Trophoblast cell (in vitro differentiated cells and primary cell): ENCODE measurements around the gene SERP2.
A peak's percentile ranks its signal among the peaks of the same experiment; 100 is the strongest.

Experiments
- DNase-seq, 2 donors: peaks; one replicate each; pipeline ENCODE4 v3.0.0-alpha.2; 2016
- H2AFZ ChIP-seq: 2 replicates; pipeline ENCODE4 v1.6.1; 2013; ENCODE audit warnings: low read length, moderate library complexity, mild to moderate bottlenecking; ENCODE audit not compliant: insufficient read depth, poor library complexity
- H2AK5ac ChIP-seq: 2 replicates; pipeline ENCODE4 v1.6.1; 2013; ENCODE audit warnings: mild to moderate bottlenecking, low read length
- H2BK120ac ChIP-seq: 2 replicates; pipeline ENCODE4 v1.6.1; 2013; ENCODE audit warnings: low read length, mild to moderate bottlenecking, moderate library complexity; ENCODE audit not compliant: insufficient read depth, poor library complexity
- H2BK12ac ChIP-seq: 2 replicates; pipeline ENCODE4 v1.6.1; 2013; ENCODE audit warnings: mild to moderate bottlenecking, low read length, moderate library complexity
- H2BK5ac ChIP-seq: 2 replicates; pipeline ENCODE4 v1.6.1; 2013; ENCODE audit warnings: low read length, low read depth, moderate library complexity, mild to moderate bottlenecking; ENCODE audit not compliant: poor library complexity
- H3K14ac ChIP-seq: 2 replicates; pipeline ENCODE4 v1.6.1; 2013; ENCODE audit warnings: mild to moderate bottlenecking, low read length
- H3K18ac ChIP-seq: 2 replicates; pipeline ENCODE4 v1.6.1; 2013; ENCODE audit warnings: mild to moderate bottlenecking, low read length
- H3K23ac ChIP-seq: 2 replicates; pipeline ENCODE4 v1.6.1; 2013; ENCODE audit warnings: low read length
- H3K27ac ChIP-seq: 2 replicates; pipeline ENCODE4 v1.5.1; 2013; ENCODE audit warnings: low read depth, mild to moderate bottlenecking, inconsistent platforms, low read length, moderate library complexity
- H3K27me3 ChIP-seq: 2 replicates; pipeline ENCODE4 v1.6.1; 2013; ENCODE audit warnings: inconsistent platforms, mild to moderate bottlenecking, low read length, moderate library complexity; ENCODE audit not compliant: insufficient read depth
- H3K36me3 ChIP-seq, 2 experiments: 1 replicate in 1 of 2; 2 replicates in 1 of 2; pipeline ENCODE4 v1.6.1; 2013; ENCODE audit warnings: low read length in 2 of 2, mild to moderate bottlenecking in 2 of 2, moderate library complexity in 1 of 2; ENCODE audit not compliant: insufficient read depth in 2 of 2, control insufficient read depth in 1 of 2
- H3K4ac ChIP-seq: 2 replicates; pipeline ENCODE4 v1.6.1; 2013; ENCODE audit warnings: low read depth, mild to moderate bottlenecking, low read length, moderate library complexity
- H3K4me1 ChIP-seq, 2 experiments: 1 replicate in 1 of 2; 2 replicates in 1 of 2; pipeline ENCODE4 v1.6.1; 2013; ENCODE audit warnings: low read length in 2 of 2, mild to moderate bottlenecking in 2 of 2, moderate library complexity in 1 of 2; ENCODE audit not compliant: insufficient read depth in 2 of 2, control insufficient read depth in 1 of 2
- H3K4me2 ChIP-seq: 2 replicates; pipeline ENCODE4 v1.6.1; 2013; ENCODE audit warnings: inconsistent platforms, mild to moderate bottlenecking, low read length, moderate library complexity
- H3K4me3 ChIP-seq: 2 replicates; pipeline ENCODE4 v1.5.1; 2013; ENCODE audit warnings: mild to moderate bottlenecking, low read depth, low read length, inconsistent platforms
- H3K79me1 ChIP-seq: one replicate; pipeline ENCODE4 v1.6.1; 2013; ENCODE audit warnings: low read length
- H3K79me2 ChIP-seq: 2 replicates; pipeline ENCODE4 v1.6.1; 2013; ENCODE audit warnings: low read length, mild to moderate bottlenecking; ENCODE audit not compliant: control insufficient read depth, insufficient read depth, poor library complexity
- H3K9ac ChIP-seq: 2 replicates; pipeline ENCODE4 v1.6.1; 2013; ENCODE audit warnings: mild to moderate bottlenecking, low read length
- H3K9me3 ChIP-seq: 2 replicates; pipeline ENCODE4 v1.6.1; 2013; ENCODE audit warnings: low read depth, mild to moderate bottlenecking, control low read depth, inconsistent platforms, low read length; ENCODE audit not compliant: insufficient read depth
- H4K12ac ChIP-seq: 2 replicates; pipeline ENCODE4 v1.6.1; 2013; ENCODE audit warnings: low read depth, mild to moderate bottlenecking, low read length, moderate library complexity
- H4K8ac ChIP-seq: 2 replicates; pipeline ENCODE4 v1.6.1; 2013; ENCODE audit warnings: low read depth, mild to moderate bottlenecking, low read length, moderate library complexity
- H4K91ac ChIP-seq: one replicate; pipeline ENCODE4 v1.6.1; 2013; ENCODE audit warnings: low read depth, mild to moderate bottlenecking, low read length, moderate library complexity
- WGBS: extraction: QIAGEN DNeasy Blood & Tissue Kit; methylation state at CpG from one replicate; pipeline ENCODE4 v1.1.7; 2013; ENCODE audit warnings: missing lambda C conversion rate; ENCODE audit not compliant: insufficient read length, insufficient coverage; ENCODE audit errors: extremely low coverage; 5-methylcytosine and 5-hydroxymethylcytosine counted together

The SERP2 gene

DNA sequence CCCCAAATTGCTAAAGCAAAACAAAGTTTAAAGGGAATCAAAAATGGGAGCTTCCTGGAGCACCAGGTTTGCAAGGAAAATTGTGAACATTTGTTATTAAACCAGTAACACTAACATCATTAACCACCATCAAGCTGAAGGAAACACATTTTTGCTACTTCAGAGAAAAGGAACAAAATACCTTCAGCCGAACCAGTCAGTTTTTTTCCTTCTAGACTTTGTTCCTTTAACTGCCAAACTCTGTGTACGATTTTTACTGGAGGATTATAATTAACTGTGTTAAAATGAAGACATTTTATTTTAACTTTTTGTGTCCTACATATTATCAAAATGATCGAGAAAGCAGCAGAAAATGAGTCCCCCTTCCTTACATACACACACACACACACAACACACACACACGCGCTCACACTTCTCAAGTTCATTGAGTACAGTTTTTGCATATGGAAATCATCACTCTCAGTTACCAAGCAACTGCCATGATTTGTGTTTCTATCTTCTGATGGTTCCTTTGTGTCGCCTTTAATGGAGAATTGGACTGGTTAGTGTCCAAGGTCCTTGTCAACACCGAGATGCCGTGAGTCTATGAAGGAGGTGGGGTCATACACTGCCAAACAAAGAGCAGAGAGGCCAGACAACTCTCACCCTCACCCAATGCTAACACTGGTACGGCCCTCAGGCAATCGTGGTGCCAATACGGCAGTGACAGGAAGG, 9.8 kb upstream of the SERP2 start:
- Histone ChIP-seq H3K9ac (no peak overlapping the region), H4K12ac (no peak overlapping the region), H2AK5ac (peak overlapping the region; percentile 60), H4K91ac (peak overlapping the region; percentile 70), H3K27me3 (no peaks in the 10 kb centered on the region), H3K4me3 (no peak overlapping the region), H4K8ac (no peak overlapping the region), H3K18ac (peak overlapping the region; percentile 84), H2BK120ac (peak overlapping the region; percentile 10), H3K14ac (peak overlapping the region; percentile 76), H3K27ac (peak overlapping the region; percentile 28), H3K4me1 (peaks cover 19 to 25% of the 10 kb centered on the region in 2 experiments), H2BK5ac (peak overlapping the region; percentile 42), H3K4me2 (no peak overlapping the region), H3K79me2 (no peaks in the 10 kb centered on the region), H3K79me1 (peaks cover 11% of the 10 kb centered on the region), H2AFZ (no peak overlapping the region), H3K36me3 (no peaks in the 10 kb centered on the region), H3K4ac (no peak overlapping the region), H3K23ac (no peak overlapping the region), H3K9me3 (no peaks in the 10 kb centered on the region), H2BK12ac (peak overlapping the region; percentile 97)
- no CpG with 5 or more reads among the region's 11 CpGs for WGBS
- DNase-seq, result no peak

DNA sequence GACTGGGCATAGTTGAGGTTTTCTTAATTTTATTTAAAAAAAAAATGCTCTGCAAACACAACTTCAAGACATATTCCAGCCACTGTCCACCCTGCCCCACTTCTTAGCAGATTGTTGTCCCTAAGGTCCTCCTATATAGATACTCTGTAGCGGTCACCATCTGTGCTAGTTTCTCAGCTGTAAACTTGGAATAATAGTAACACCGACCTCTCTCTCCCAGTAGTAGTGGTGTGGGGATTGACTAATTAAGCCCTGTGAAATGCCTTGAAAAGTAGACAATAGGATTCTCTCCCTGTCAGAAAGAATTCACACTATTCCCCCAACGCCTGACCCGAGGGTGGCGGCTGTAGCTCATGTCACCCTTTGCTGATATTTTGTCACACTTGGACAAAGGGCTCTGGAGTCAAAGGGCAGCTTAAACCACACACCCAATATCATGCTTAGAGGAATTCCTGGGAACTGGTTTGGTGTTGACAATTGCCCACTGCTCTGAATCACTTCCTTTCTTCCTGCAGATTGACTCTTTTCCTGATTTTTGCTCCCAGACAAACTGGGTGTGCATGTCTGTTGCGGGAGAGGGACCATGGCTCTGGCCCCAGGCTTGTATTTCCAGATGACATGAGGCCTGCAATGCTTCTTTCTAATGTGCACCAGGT, 9.2 kb upstream of the SERP2 start:
- peaks cover 19 to 25% of the 10 kb centered on the region in 2 experiments for H3K4me1 ChIP-seq
- no peaks in the 10 kb centered on the region for H3K9me3 ChIP-seq
- peak overlapping the region; percentile 73 for H3K27ac ChIP-seq
- no peak overlapping the region for H3K23ac ChIP-seq
- peak overlapping the region; percentile 17 for H3K4me2 ChIP-seq
- no peak overlapping the region for H2AK5ac ChIP-seq
- peak overlapping the region; percentile 84 for H3K18ac ChIP-seq
- no CpG with 5 or more reads among the region's 6 CpGs for WGBS
- H3K27me3 ChIP-seq, result no peaks in the 10 kb centered on the region
- no peak overlapping the region for H3K9ac ChIP-seq
- H2BK120ac ChIP-seq, result peak overlapping the region; percentile 10
- H3K14ac ChIP-seq, result peak overlapping the region; percentile 76
- no peak overlapping the region for H3K4ac ChIP-seq
- H3K79me1 ChIP-seq, result peaks cover 11% of the 10 kb centered on the region
- no peaks in the 10 kb centered on the region for H3K36me3 ChIP-seq
- peak; percentile 88 to 96 for DNase-seq
- H2BK12ac ChIP-seq, result peak overlapping the region; percentile 97
- no peak overlapping the region for H4K12ac ChIP-seq
- H2BK5ac ChIP-seq, result peak overlapping the region; percentile 11
- H2AFZ ChIP-seq, result no peak overlapping the region
- no peaks in the 10 kb centered on the region for H3K79me2 ChIP-seq
- H4K8ac ChIP-seq, result no peak overlapping the region
- H3K4me3 ChIP-seq, result no peak overlapping the region
- H4K91ac ChIP-seq, result peak overlapping the region; percentile 70

DNA sequence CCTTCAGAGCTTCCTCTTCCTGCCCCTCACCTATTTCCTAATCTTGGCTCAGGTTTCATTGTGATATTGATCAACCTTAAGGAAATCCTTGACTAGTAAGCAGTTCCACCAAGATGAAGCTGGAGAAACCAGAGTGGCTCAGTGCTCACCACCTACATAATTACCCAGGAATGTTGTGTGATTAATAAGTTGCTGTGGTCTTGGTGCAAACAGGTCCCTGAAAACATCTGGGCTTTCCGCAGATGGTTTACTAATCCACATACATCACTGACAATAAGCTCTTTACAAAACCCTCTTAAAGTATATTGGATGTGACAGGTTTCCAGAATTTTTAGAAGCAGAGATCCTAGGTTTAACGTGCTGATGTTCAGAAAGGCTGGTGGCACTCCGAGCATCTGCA, 8.6 kb upstream of the SERP2 start:
- no peak overlapping the region for H2AK5ac ChIP-seq
- no peaks in the 10 kb centered on the region for H3K36me3 ChIP-seq
- peaks cover 19 to 25% of the 10 kb centered on the region in 2 experiments for H3K4me1 ChIP-seq
- H3K4ac ChIP-seq, result no peak overlapping the region
- no peak overlapping the region for H3K14ac ChIP-seq
- no peak overlapping the region for H4K12ac ChIP-seq
- H3K79me2 ChIP-seq, result no peaks in the 10 kb centered on the region
- H2BK12ac ChIP-seq, result peak overlapping the region; percentile 17
- H2BK5ac ChIP-seq, result no peak overlapping the region
- no peak overlapping the region for H3K18ac ChIP-seq
- H3K9me3 ChIP-seq, result no peaks in the 10 kb centered on the region
- H3K27me3 ChIP-seq, result no peaks in the 10 kb centered on the region
- WGBS, result no CpG with 5 or more reads among the region's 3 CpGs
- H3K23ac ChIP-seq, result no peak overlapping the region
- no peak overlapping the region for H2AFZ ChIP-seq
- H4K91ac ChIP-seq, result no peak overlapping the region
- H3K4me3 ChIP-seq, result no peak overlapping the region
- peak overlapping the region; percentile 17 for H3K4me2 ChIP-seq
- peaks cover 11% of the 10 kb centered on the region for H3K79me1 ChIP-seq
- H2BK120ac ChIP-seq, result no peak overlapping the region
- H4K8ac ChIP-seq, result no peak overlapping the region
- peak overlapping the region; percentile 73 for H3K27ac ChIP-seq
- H3K9ac ChIP-seq, result no peak overlapping the region
- DNase-seq, result no peak

DNA sequence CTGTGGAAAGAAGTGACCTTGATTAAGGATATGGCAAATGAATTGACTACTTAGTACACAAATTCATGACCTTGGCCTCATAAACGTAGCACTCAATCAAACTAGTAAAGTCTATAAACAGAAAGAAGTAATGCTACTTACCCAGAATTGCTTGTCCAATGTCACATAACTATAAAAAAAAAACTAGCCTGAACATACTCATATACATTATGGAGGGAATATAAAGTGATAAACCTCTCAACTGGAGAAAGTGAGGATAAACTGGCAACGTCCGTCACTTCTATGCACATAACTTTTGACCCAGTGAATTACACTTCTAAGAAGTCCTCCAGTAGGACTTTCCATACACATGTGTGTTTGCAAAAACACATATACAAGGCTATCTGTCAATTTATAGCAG, 7.7 kb upstream of the SERP2 start:
- H3K4me1 ChIP-seq, result peaks cover 19 to 25% of the 10 kb centered on the region in 2 experiments
- peaks cover 11% of the 10 kb centered on the region for H3K79me1 ChIP-seq
- no CpG with 5 or more reads among the region's 3 CpGs for WGBS
- H3K27me3 ChIP-seq, result no peaks in the 10 kb centered on the region
- no peak overlapping the region for H3K18ac ChIP-seq
- H3K14ac ChIP-seq, result no peak overlapping the region
- H3K9me3 ChIP-seq, result no peaks in the 10 kb centered on the region
- no peak overlapping the region for H4K12ac ChIP-seq
- no peak overlapping the region for H2AK5ac ChIP-seq
- no peaks in the 10 kb centered on the region for H3K79me2 ChIP-seq
- no peak overlapping the region for H3K4me2 ChIP-seq
- no peak overlapping the region for H3K4me3 ChIP-seq
- no peak overlapping the region for H2BK120ac ChIP-seq
- no peak overlapping the region for H2BK5ac ChIP-seq
- no peak overlapping the region for H3K4ac ChIP-seq
- H4K91ac ChIP-seq, result no peak overlapping the region
- H3K36me3 ChIP-seq, result no peaks in the 10 kb centered on the region
- H3K9ac ChIP-seq, result no peak overlapping the region
- no peak overlapping the region for H2AFZ ChIP-seq
- H4K8ac ChIP-seq, result no peak overlapping the region
- H2BK12ac ChIP-seq, result no peak overlapping the region
- no peak for DNase-seq
- H3K27ac ChIP-seq, result no peak overlapping the region
- no peak overlapping the region for H3K23ac ChIP-seq
